SK-N-SH treated with all-trans-retinoic acid at 6 μM for 48 hours (cell line): ENCODE results near the gene GDF11.

Experiments
- ARNTL ChIP-seq: fragments of 450-650 bp; formaldehyde crosslinking; IDR thresholded peaks from 2 replicates; pipeline ENCODE4 v1.5.0; 2020; ENCODE audit warnings: low read depth, mild to moderate bottlenecking, moderate library complexity, borderline replicate concordance
- BACH2 ChIP-seq: fragments of 250-450 bp; sonication (Bioruptor Pico); IDR thresholded peaks from 2 replicates; pipeline ENCODE4 v1.9.0; 2021; ENCODE audit warnings: mild to moderate bottlenecking, borderline replicate concordance
- ESRRG ChIP-seq: fragments of 250-450 bp; sonication (Bioruptor Pico); IDR thresholded peaks from 2 replicates; pipeline ENCODE4 v1.6.1; 2021; ENCODE audit warnings: mild to moderate bottlenecking
- GLIS3 ChIP-seq: fragments of 250-450 bp; sonication (Bioruptor Pico); IDR thresholded peaks from 2 replicates; pipeline ENCODE4 v1.5.0; 2020; ENCODE audit warnings: mild to moderate bottlenecking, moderate library complexity
- PATZ1 ChIP-seq: fragments of 250-450 bp; sonication (Bioruptor Pico); IDR thresholded peaks from 2 replicates; pipeline ENCODE4 v1.8.0; 2020; ENCODE audit warnings: mild to moderate bottlenecking, moderate library complexity, borderline replicate concordance
- PPARA ChIP-seq: fragments of 250-450 bp; sonication (Bioruptor Pico); IDR thresholded peaks from 2 replicates; pipeline ENCODE4 v1.5.0; 2020; ENCODE audit warnings: mild to moderate bottlenecking, borderline replicate concordance
- RARB ChIP-seq: fragments of 250-450 bp; sonication (Bioruptor Pico); IDR thresholded peaks from 2 replicates; pipeline ENCODE4 v1.8.0; 2021; ENCODE audit warnings: mild to moderate bottlenecking, moderate library complexity
- TCF4 ChIP-seq: fragments of 250-450 bp; sonication (Bioruptor Pico); IDR thresholded peaks from 2 replicates; pipeline ENCODE4 v1.8.0; 2021; ENCODE audit warnings: mild to moderate bottlenecking, moderate library complexity, borderline replicate concordance
- TOX ChIP-seq: fragments of 250-450 bp; sonication (Bioruptor Pico); IDR thresholded peaks from 2 replicates; pipeline ENCODE4 v1.8.0; 2021; ENCODE audit warnings: mild to moderate bottlenecking, moderate library complexity, borderline replicate concordance
- TF ChIP-seq, protein P1 (sequence below): fragments of 250-450 bp; sonication (Bioruptor Pico); IDR thresholded peaks from 2 replicates; pipeline ENCODE4 v1.5.0; 2020; ENCODE audit warnings: mild to moderate bottlenecking, moderate library complexity

GRCh38 chr12:55698965-55699364 is 44.0 kb upstream of the GDF11 start:
- TF ChIP-seq ARNTL (CRISPR knock-in tag) (no peak), ESRRG (no peak), BACH2 (CRISPR knock-in tag) (no peak), TCF4 (no peak), TOX (CRISPR knock-in tag) (no peak), PPARA (CRISPR knock-in tag) (no peak), GLIS3 (CRISPR knock-in tag) (no peak), RARB (CRISPR knock-in tag) (no peak), PATZ1 (CRISPR knock-in tag) (no peak)
- TF ChIP-seq, protein P1, sequence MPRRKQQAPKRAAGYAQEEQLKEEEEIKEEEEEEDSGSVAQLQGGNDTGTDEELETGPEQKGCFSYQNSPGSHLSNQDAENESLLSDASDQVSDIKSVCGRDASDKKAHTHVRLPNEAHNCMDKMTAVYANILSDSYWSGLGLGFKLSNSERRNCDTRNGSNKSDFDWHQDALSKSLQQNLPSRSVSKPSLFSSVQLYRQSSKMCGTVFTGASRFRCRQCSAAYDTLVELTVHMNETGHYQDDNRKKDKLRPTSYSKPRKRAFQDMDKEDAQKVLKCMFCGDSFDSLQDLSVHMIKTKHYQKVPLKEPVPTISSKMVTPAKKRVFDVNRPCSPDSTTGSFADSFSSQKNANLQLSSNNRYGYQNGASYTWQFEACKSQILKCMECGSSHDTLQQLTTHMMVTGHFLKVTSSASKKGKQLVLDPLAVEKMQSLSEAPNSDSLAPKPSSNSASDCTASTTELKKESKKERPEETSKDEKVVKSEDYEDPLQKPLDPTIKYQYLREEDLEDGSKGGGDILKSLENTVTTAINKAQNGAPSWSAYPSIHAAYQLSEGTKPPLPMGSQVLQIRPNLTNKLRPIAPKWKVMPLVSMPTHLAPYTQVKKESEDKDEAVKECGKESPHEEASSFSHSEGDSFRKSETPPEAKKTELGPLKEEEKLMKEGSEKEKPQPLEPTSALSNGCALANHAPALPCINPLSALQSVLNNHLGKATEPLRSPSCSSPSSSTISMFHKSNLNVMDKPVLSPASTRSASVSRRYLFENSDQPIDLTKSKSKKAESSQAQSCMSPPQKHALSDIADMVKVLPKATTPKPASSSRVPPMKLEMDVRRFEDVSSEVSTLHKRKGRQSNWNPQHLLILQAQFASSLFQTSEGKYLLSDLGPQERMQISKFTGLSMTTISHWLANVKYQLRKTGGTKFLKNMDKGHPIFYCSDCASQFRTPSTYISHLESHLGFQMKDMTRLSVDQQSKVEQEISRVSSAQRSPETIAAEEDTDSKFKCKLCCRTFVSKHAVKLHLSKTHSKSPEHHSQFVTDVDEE (CRISPR knock-in tag): no peak
